Naive B cell (primary cell): ENCODE measurements around the gene SRGAP3. TPM values are rescaled to one million over a fixed set of nuclear protein-coding genes. Genes with fewer than 3 reads are reported as not detected.

Source experiments
- ATAC-seq, 2 donors: fragments of 150-1000 bp; cut with Tn5 transposase; 2 replicates each; pipeline ENCODE4 v1.10.0; 2021; ENCODE audit warnings: low read depth in 2 of 2, mild to moderate bottlenecking in 2 of 2, moderate library complexity in 2 of 2
- DNase-seq: peaks from one replicate; pipeline ENCODE4 v3.0.0; 2022
- H3K27ac Mint-ChIP-seq, 6 donors: one replicate each; pipeline ENCODE4 v1.8.0; 2020 to 2022; ENCODE audit warnings: mild to moderate bottlenecking in 6 of 6, mixed read lengths in 6 of 6, moderate library complexity in 5 of 6, inconsistent platforms in 2 of 6
- H3K27me3 Mint-ChIP-seq, 3 donors: one replicate each; pipeline ENCODE4 v1.8.0; 2021 to 2022; ENCODE audit warnings: mixed read lengths in 3 of 3, mild to moderate bottlenecking in 1 of 3
- H3K36me3 Mint-ChIP-seq, 2 donors: one replicate each; pipeline ENCODE4 v1.8.0; 2020 to 2022; ENCODE audit warnings: mixed read lengths in 2 of 2, inconsistent platforms in 1 of 2, mild to moderate bottlenecking in 1 of 2
- H3K4me1 Mint-ChIP-seq, 3 donors: one replicate each; pipeline ENCODE4 v1.8.0; 2020 to 2022; ENCODE audit warnings: mixed read lengths in 3 of 3, inconsistent platforms in 1 of 3, mild to moderate bottlenecking in 1 of 3, moderate library complexity in 1 of 3
- H3K4me3 Mint-ChIP-seq, 8 donors: one replicate each; pipeline ENCODE4 v1.8.0; 2020 to 2022; ENCODE audit warnings: mild to moderate bottlenecking in 8 of 8, mixed read lengths in 8 of 8, moderate library complexity in 8 of 8, inconsistent platforms in 2 of 8
- H3K9me3 Mint-ChIP-seq, 7 donors: one replicate each; pipeline ENCODE4 v1.8.0; 2020 to 2022; ENCODE audit warnings: mixed read lengths in 7 of 7, mild to moderate bottlenecking in 5 of 7, inconsistent platforms in 2 of 7, moderate library complexity in 1 of 7
- polyA plus RNA-seq, 6 donors: library from polyadenylated mRNA; unstranded; fragments of 300-500 nt; fragmentation: Illumina TruSeq; gene quantifications; one replicate each; pipeline ENCODE4 v1.2.3, GENCODE V29; 2021; ENCODE audit warnings: low read depth in 6 of 6

Gene SRGAP3
- polyA plus RNA-seq, 6 donors from 2014 or later, result 0.36 to 2.4 (median 0.87) TPM; not detected in 1

DNA sequence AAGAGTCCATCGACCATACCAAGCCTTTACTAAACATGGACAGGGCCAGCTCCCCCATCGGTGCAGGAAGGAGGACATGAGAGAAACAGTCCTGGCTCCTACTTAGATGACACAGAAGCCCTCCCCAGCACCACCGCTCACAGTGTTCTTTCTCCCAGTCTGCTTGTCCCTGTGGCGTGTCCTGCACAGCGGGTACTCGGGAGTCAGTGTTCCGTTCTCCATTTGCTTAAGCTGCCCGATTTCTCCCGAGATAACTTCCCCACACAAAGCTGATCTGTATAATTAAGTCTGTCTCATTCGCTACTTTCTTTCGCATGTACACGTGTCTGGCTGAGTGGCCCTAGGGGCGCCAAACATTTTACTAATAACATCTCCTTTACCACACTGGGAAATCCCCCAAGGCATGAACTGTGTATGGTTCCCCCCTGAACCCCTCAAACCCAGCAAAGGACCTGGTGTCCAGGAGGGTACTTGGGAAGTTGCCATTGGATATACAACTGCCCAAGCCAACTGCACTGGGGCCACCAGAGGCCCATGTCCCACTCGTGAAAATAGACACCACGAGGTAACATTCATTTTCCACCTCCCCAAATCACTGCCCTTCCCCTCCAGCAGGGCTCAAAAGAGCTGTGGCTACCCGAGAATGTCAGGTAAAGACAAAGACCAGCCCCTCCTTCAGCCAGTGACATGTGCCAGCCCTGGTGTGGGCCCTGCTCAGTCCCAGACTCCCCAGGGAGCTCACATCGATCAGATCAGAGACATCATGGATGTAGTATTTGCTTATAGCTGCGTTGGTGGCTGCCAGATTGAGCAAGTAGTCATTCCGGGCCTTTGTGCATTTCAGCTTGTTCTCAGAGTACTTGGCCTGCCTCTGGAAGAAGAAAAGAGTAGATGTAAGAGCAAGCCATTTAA, 189.7 kb downstream of the SRGAP3 start:
- H3K36me3 Mint-ChIP-seq, result peaks cover 0 to 9% of the 10 kb centered on the region in 2 donors
- DNase-seq (no peak), ATAC-seq (no peak)
- peaks cover 3 to 18% (median 14%) of the 10 kb centered on the region in 7 donors for H3K9me3 Mint-ChIP-seq
- no peak overlapping the region for H3K4me3 Mint-ChIP-seq
- no peaks in the 10 kb centered on the region for H3K4me1 Mint-ChIP-seq
- peaks cover 3 to 13% (median 4%) of the 10 kb centered on the region in 3 donors for H3K27me3 Mint-ChIP-seq
- no peak overlapping the region for H3K27ac Mint-ChIP-seq

DNA sequence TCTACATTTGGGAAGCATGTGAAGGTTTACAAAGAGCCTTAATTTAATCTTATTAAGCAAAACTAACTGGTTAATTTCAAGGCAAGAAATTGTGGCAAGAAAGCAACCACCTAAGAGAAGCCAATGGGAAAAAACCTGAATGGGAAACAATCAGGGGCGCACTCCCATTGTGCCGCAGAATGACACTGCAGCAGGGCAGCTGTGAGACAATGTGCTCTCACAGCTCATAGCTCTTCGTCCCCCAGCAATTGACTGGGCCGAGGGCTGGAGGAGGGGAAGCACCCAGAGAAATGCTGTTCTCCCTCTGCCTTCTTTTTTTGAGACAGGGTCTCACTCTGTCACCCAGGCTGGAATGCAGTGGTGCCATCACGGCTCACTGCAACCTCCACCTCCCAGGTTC, 192.9 kb downstream of the SRGAP3 start:
- no peak overlapping the region for H3K4me3 Mint-ChIP-seq
- peaks cover 0 to 19% (median 7%) of the 10 kb centered on the region in 7 donors for H3K9me3 Mint-ChIP-seq
- ATAC-seq (no peak), DNase-seq (no peak)
- H3K27ac Mint-ChIP-seq, result no peak overlapping the region
- H3K36me3 Mint-ChIP-seq, result peaks cover 0 to 24% of the 10 kb centered on the region in 2 donors
- no peaks in the 10 kb centered on the region for H3K4me1 Mint-ChIP-seq
- H3K27me3 Mint-ChIP-seq, result no peaks in the 10 kb centered on the region

DNA sequence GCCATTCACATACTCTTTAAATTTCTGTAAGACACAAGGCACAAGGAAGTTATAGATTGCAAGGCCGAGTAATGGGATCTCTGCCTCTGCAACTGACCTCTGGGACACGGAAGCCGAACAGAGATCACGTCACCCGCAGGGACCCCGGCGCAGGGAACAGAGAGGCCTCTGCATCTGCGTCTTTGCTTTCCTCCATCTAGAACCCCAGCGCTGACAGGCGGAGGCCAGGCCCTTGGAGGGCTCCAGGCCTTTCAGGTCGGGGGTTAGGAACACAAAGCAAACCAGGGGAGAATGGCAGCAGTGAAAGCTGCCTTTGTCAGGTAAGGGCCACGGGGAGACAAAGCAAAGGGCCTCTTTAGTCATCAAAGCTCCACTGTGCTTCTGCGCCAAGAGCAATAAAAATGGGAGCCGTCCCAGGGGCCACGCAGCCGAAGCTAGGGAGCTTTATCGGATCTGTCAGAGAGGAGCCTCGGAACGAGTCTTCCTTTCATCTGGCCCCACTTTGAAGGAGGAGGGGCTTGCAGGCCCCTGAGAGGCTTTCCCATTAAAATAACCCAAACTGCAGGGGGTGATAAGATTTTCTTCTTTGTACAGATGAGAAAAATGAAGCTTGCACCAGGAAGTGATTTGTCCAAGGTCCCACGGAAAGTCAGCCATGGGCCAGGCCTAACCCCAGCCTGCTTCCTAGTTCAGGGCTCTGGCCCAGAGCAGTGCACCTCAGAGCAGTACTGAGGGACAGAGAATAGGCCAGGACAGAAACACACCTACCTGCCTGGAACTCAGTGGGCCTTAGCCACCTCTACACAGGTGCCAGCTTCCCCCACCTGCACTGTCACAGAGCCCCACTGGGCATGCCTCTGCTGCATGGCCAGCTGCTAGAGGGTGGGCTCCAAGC, 201.7 kb downstream of the SRGAP3 start:
- Mint-ChIP-seq H3K27me3 (no peaks in the 10 kb centered on the region), H3K36me3 (peaks cover 0 to 9% of the 10 kb centered on the region in 2 donors), H3K4me1 (no peaks in the 10 kb centered on the region)

DNA sequence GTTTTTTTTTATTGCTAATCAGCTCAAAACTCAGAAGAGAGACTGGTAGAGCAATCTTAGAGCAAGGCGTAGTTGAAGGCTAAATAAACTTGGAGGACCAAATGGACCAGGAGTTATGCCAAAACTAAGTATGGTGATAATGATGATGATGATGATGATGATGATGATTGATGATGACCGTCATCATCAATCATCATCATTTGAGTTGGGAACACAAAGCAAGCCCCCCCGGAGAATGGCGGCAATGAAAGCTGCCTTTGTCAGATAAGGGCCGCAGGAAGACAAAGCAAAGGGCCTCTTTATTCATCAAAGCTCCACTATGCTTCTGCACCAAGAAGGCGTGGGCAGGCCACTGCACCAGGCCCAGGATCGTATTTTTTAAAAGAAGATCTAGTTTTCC, 204.1 kb downstream of the SRGAP3 start:
- no peaks in the 10 kb centered on the region for H3K4me1 Mint-ChIP-seq
- no peaks in the 10 kb centered on the region for H3K36me3 Mint-ChIP-seq
- H3K4me3 Mint-ChIP-seq, result no peak overlapping the region
- DNase-seq (no peak), ATAC-seq (no peak)
- no peak overlapping the region for H3K27ac Mint-ChIP-seq
- no peaks in the 10 kb centered on the region for H3K27me3 Mint-ChIP-seq
- H3K9me3 Mint-ChIP-seq, result peaks cover 0 to 1% (median 0%) of the 10 kb centered on the region in 7 donors

More for the DNA sequence above, 201.7 kb downstream of the SRGAP3 start:
- Mint-ChIP-seq H3K4me3 (no peak overlapping the region), H3K27ac (no peak overlapping the region), H3K9me3 (peaks cover 0 to 4% (median 0%) of the 10 kb centered on the region in 7 donors)
- ATAC-seq (no peak), DNase-seq (no peak)

DNA sequence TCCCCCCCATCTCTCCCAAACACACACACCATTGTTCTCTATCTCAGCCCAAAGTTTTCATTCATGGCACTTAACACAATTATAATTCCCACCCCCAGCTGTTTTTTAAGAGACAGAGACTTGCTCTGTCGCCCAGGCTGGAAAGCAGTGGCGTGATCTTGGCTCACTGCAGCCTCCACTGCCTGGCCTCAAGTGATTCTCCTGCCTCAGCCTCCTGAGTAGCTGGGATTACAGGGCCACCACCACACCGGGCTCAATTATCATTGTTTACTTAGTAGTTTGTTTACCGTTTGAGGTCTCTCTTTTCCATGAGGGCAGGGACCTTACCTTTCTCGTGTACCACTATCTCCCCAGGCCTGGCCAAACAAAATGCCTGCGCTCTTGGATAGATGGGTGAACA, 206.4 kb downstream of the SRGAP3 start:
- peaks cover 0 to 1% (median 0%) of the 10 kb centered on the region in 7 donors for H3K9me3 Mint-ChIP-seq

DNA sequence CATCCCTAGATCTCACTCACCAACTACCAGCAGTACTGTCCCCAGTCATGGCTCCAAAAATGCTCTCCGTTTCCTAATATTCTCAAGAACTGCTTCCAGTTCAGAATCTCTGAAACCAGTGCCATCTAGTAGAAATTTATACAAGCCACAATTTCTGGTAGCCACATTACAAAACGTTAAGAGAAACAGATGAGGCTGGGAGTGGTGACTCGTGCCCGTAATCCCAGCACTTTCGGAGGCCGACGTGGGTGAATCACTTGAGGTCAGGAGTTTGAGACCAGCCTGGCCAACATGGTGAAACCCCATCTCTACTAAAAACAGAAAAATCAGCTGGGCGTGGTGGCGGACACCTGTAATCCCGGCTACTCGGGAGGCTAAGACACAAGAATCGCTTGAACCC, 207.8 kb downstream of the SRGAP3 start:
- Mint-ChIP-seq H3K4me3 (no peak overlapping the region), H3K9me3 (peaks cover 0 to 1% (median 0%) of the 10 kb centered on the region in 7 donors), H3K36me3 (no peaks in the 10 kb centered on the region), H3K27ac (no peak overlapping the region), H3K27me3 (no peaks in the 10 kb centered on the region), H3K4me1 (no peaks in the 10 kb centered on the region)
- ATAC-seq (no peak), DNase-seq (no peak)

More for the DNA sequence above, 206.4 kb downstream of the SRGAP3 start:
- Mint-ChIP-seq H3K27me3 (no peaks in the 10 kb centered on the region), H3K4me3 (no peak overlapping the region), H3K4me1 (no peaks in the 10 kb centered on the region), H3K27ac (peak overlapping the region in 1 of 6 donors; percentile 80), H3K36me3 (no peaks in the 10 kb centered on the region)
- ATAC-seq (no peak), DNase-seq (no peak)

DNA sequence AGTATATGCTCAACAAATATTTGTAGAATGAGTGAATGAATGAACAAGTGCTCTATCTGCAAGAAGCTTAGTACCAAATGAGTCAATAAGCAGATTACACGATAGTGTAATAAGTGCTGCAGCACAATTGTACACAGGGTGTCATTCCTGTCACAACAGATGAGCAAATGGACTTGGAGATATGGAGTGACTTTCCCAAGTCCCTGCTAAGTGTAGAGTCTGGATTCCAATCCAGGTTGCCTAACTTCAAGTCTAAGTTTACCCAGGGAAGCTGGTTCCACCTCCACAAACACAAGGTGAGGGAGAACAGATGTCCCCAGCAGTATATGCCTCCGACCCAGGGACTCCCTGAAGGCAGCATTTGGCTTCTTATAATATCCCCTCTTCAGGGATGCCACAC, 208.4 kb downstream of the SRGAP3 start:
- H3K4me3 Mint-ChIP-seq, result no peak overlapping the region
- H3K27ac Mint-ChIP-seq, result no peak overlapping the region
- H3K36me3 Mint-ChIP-seq, result no peaks in the 10 kb centered on the region
- no peaks in the 10 kb centered on the region for H3K27me3 Mint-ChIP-seq
- H3K4me1 Mint-ChIP-seq, result no peaks in the 10 kb centered on the region
- peaks cover 0 to 1% (median 0%) of the 10 kb centered on the region in 7 donors for H3K9me3 Mint-ChIP-seq
- ATAC-seq (no peak), DNase-seq (no peak)

DNA sequence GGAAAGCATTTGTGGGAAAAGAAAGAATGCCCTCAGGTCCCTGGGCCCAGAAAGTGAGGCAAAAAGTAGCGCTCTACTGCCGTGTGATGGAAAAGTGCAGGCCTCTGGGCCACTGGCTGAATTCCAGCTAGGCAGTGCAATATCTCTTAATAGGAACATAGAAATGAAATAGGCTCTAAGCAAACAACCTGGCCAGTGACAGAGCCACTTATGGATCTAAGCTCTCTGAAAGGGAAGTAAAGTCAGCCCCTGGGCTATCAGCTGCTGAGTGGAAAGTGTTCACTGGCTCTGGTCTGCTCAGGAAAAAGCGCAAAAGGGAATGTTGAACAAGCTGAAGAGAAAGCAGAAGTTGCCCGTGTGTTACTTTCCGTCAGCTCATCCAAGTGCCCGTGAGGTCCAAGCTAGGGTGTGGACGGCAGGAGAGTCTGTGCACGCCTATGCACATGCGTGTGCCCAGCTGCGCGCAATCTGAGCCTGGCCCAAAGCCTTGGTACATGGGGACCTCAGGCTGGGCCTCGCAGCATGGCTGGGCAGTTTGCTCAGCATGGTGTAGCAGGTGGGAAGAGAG, 212.2 kb downstream of the SRGAP3 start:
- Mint-ChIP-seq H3K27me3 (no peaks in the 10 kb centered on the region), H3K27ac (no peak overlapping the region), H3K4me1 (peaks cover 0 to 6% (median 4%) of the 10 kb centered on the region in 3 donors), H3K36me3 (no peaks in the 10 kb centered on the region), H3K9me3 (no peaks in the 10 kb centered on the region), H3K4me3 (no peak overlapping the region)
- ATAC-seq, result no peak
- no peak for DNase-seq

DNA sequence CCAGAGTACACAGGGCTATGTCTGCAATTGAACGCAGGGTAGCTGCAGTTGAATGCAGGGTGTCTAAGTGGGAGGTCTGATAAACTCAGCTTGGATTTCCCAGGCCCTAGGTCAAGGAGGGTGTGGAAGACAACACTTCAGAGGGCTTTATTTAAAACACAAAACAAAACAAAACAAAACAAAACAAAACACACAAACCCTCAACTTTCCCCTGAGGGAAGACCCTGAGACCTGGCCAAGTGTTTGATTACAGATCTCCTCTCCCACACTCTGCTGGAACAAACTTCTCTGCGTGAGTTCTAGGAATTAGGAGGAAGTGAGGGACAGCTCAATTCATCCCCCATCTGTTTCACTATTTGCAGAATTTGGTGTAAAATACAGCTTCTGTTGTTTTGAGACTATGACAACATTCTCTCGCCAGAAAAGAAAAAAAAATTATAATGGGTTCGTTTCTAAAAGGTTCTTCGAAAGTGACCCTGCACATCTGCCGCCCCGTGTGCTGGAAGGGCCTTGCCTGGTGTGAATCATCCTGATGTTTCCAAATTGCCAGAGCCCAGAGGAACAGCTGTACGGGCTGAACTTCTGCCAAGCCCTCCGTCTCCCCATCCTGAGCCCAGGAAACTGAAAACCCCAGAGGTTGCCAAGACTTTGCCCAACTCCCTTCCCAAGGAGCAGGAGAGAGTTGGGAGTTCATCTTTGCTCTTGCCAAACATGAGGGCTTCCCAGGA, 212.9 kb downstream of the SRGAP3 start:
- no peak overlapping the region for H3K27ac Mint-ChIP-seq
- peaks cover 0 to 3% (median under 1%) of the 10 kb centered on the region in 3 donors for H3K27me3 Mint-ChIP-seq
- no peak overlapping the region for H3K4me3 Mint-ChIP-seq
- no peaks in the 10 kb centered on the region for H3K36me3 Mint-ChIP-seq
- H3K4me1 Mint-ChIP-seq, result peaks cover 0 to 6% (median 4%) of the 10 kb centered on the region in 3 donors
- no peak for DNase-seq
- no peaks in the 10 kb centered on the region for H3K9me3 Mint-ChIP-seq
- ATAC-seq, result no peak

DNA sequence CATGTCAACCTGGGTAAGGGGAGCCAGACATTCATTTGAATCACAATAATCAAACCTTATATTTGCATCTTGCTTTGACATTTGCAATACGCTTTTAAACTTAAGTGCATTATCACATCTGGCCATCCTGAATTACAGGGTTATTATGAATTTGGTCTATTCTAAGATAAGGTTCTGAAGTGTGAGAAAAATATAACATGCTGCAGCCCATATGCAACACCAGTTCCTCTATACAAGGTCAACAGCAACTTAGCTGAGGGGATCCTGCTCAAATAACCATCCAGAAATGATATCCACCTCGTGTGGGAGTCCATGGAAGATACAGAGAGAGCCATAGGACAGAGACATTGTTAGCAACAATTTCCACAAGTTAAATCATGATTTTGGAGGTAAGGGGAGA, 213.5 kb downstream of the SRGAP3 start:
- peaks cover 0 to 6% (median 4%) of the 10 kb centered on the region in 3 donors for H3K4me1 Mint-ChIP-seq
- no peak for ATAC-seq
- peaks cover 0 to 7% (median 4%) of the 10 kb centered on the region in 3 donors for H3K27me3 Mint-ChIP-seq

DNA sequence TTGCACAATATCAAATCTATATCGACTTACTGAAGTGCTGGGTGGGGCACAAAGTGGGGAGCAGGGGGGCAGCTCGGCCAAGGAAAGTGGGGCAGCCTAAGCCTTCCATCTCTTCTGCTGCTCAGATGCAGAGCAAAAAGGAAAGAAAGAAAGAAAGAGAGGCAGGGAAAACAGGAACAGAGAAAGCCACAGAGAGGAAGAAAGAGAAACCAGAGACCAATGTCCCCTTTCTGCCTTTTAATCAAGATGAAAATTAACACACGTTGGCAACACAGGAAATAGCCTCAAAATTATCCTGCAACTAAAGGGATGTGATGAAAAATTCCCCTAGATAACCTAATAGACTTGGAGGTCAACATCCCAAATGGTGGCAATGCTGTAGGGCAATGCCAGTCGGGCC, 214.0 kb downstream of the SRGAP3 start:
- Mint-ChIP-seq H3K27me3 (peaks cover 0 to 7% (median 4%) of the 10 kb centered on the region in 3 donors), H3K9me3 (no peaks in the 10 kb centered on the region), H3K4me1 (peaks cover 0 to 6% (median 4%) of the 10 kb centered on the region in 3 donors), H3K36me3 (no peaks in the 10 kb centered on the region), H3K4me3 (no peak overlapping the region), H3K27ac (peak overlapping the region in 1 of 6 donors; percentile 86)
- DNase-seq (no peak), ATAC-seq (no peak)

More for the DNA sequence above, 213.5 kb downstream of the SRGAP3 start:
- Mint-ChIP-seq H3K4me3 (no peak overlapping the region), H3K36me3 (no peaks in the 10 kb centered on the region), H3K27ac (no peak overlapping the region), H3K9me3 (no peaks in the 10 kb centered on the region)
- DNase-seq, result no peak

DNA sequence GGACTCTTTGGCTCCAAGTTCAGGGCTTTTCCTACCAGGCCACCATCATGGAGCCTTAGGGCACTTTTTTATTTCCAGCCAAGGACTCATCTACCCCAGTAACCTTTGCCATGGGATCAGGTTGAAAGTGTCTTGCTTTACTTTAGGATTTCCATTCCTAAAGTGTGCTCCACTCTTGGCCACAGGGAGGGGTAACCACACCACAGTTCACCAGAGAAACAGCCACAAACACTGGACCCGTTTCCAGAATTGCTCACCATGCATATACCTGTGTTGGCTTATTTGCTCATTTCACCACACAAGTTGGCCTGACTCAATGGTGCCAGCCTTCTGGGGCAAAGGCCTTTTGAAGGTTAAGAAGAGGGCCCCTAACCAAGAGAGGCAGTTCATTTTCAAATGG, 215.6 kb downstream of the SRGAP3 start:
- DNase-seq, result no peak
- Mint-ChIP-seq H3K27me3 (peaks cover 0 to 7% (median 4%) of the 10 kb centered on the region in 3 donors), H3K4me3 (no peak overlapping the region), H3K9me3 (no peaks in the 10 kb centered on the region), H3K4me1 (peaks cover 0 to 6% (median 4%) of the 10 kb centered on the region in 3 donors), H3K36me3 (no peaks in the 10 kb centered on the region), H3K27ac (no peak overlapping the region)
- no peak for ATAC-seq
